Esophagus squamous epithelium (tissue), 4 donors: ENCODE results near the gene ABCD2.

Experiments
- CTCF ChIP-seq, 6 experiments: fragments of 450-650 bp in 4 of 6; fragments of 200-600 bp in 2 of 6; sonication (generic) in 2 of 6; IDR thresholded peaks; one replicate each; pipeline ENCODE4 v1.5.1; 2016 to 2019; ENCODE audit warnings: antibody characterized with exemption in 6 of 6, mild to moderate bottlenecking in 4 of 6, moderate library complexity in 4 of 6
- POLR2A ChIP-seq, 4 donors: fragments of 450-650 bp; IDR thresholded peaks; one replicate each; pipeline ENCODE4 v1.6.1; 2017; ENCODE audit warnings: antibody characterized with exemption in 4 of 4, mild to moderate bottlenecking in 4 of 4, moderate library complexity in 3 of 4

DNA sequence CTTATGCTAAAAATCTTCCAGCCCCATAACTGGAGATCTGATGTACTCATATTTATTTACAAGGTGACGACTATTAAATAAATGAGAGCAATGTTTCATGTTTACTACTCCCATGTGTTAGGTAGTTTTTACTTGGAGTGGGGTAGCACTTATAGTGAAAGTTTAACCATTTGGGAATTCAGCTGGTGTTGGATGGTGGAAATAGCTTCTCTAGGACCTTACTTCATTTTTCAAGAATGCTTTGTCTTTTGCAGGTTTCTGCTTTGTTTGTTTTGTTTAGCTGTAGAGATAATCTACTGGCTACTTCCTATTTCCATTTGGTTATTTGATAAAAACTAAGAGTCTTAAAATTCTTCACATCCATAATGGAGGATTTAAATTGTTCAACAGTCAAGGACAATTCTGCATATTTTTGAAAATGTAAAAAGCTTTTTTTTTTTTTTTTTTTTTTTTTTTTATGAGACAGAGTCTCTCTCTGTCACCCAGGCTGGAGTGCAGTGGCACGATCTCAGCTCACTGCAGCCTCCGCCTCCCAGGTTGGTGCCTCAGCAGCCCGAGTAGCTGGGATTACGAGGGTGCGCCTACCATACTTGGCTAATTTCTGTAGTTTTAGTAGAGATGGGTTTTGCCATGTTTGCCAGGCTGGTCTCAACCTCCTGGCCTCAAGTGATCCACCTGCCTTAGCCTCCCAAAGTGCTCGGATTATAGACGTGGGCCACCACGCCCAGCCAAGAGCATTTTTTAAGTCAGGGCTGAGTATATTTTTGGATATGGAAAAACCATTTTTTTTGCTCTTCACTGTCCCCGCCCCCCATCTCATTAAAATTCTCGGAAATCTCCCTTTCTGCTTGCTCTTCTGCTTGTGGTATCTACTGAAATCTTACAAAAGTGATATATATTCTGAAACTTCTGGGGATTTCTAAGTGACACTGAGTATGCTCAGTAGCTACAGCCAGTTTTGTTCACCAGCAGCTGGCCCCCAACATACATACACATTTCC is 1.4 kb upstream of the ABCD2 start:
- TF ChIP-seq POLR2A (IDR thresholded peaks at IDR 0.05) (no peak), CTCF (IDR thresholded peaks at IDR 0.05) (no peak)
